ENCODE data around the gene SLC35A4.

SLC35A4 gene

DNA sequence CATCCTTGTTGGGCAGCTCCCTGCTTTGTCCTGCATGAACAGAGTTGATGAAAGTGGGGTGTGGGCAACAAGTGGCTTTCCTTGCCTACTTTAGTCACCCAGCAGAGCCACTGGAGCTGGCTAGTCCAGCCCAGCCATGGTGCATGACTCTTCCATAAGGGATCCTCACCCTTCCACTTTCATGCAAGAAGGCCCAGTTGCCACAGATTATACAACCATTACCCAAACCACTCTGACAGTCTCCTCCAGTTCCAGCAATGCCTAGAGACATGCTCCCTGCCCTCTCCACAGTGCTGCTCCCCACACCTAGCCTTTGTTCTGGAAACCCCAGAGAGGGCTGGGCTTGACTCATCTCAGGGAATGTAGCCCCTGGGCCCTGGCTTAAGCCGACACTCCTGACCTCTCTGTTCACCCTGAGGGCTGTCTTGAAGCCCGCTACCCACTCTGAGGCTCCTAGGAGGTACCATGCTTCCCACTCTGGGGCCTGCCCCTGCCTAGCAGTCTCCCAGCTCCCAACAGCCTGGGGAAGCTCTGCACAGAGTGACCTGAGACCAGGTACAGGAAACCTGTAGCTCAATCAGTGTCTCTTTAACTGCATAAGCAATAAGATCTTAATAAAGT lies 3.9 kb downstream of the SLC35A4 start:
- TF ChIP-seq TEAD4 (IDR thresholded peaks at IDR 0.05) (no peak), TCF12 (IDR thresholded peaks at IDR 0.05; ENCODE audit: low read depth) (no peak), ZBTB7A (IDR thresholded peaks at IDR 0.05; ENCODE audit: low read depth) (no peak), EP300 (IDR thresholded peaks at IDR 0.05; ENCODE audit: borderline replicate concordance) (no peak), EGR1 (IDR thresholded peaks at IDR 0.05) (no peak), CEBPB (IDR thresholded peaks at IDR 0.05) (no peak), CREB1 (IDR thresholded peaks at IDR 0.05; ENCODE audit: low read depth) (no peak)
- TF ChIP-seq, protein P1, sequence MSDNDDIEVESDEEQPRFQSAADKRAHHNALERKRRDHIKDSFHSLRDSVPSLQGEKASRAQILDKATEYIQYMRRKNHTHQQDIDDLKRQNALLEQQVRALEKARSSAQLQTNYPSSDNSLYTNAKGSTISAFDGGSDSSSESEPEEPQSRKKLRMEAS (IDR thresholded peaks at IDR 0.05) = no peak

DNA sequence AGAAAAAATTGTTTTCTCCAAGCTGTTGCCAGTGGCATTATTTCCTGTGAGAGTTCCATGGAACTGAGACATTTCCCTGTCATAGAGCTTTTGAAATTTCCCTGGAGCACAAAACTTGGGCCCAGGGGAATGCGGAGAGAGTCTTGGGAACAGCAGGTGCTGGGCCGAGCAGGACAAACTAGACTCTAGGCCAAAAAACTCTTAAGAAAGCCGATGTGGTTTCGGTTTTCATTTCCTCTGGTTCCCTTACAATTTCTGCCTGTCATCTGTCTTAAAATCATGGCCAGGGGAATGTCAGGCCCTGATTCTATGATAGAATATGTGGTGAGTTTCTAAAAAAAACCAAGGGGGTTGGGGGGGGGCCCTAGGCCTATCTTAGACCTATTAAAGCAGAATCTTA lies 4.6 kb downstream of the SLC35A4 start:
- TF ChIP-seq YY1 (IDR thresholded peaks at IDR 0.05; ENCODE audit: low read depth) (no peak), RAD21 (IDR thresholded peaks at IDR 0.05; ENCODE audit: low read depth) (no peak), EGR1 (IDR thresholded peaks at IDR 0.05) (no peak), CREB1 (IDR thresholded peaks at IDR 0.05; ENCODE audit: low read depth) (no peak), ZBTB7A (IDR thresholded peaks at IDR 0.05; ENCODE audit: low read depth) (no peak), REST (IDR thresholded peaks at IDR 0.05; ENCODE audit: low read depth) (no peak), EP300 (IDR thresholded peaks at IDR 0.05; ENCODE audit: borderline replicate concordance) (no peak), CEBPB (IDR thresholded peaks at IDR 0.05) (no peak), TAF1 (IDR thresholded peaks at IDR 0.05; ENCODE audit: low read depth) (no peak), TCF12 (IDR thresholded peaks at IDR 0.05; ENCODE audit: low read depth) (no peak), FOXM1 (IDR thresholded peaks at IDR 0.05; ENCODE audit: borderline replicate concordance, low read depth) (no peak), NFIC (IDR thresholded peaks at IDR 0.05) (no peak), TEAD4 (IDR thresholded peaks at IDR 0.05) (no peak)
- TF ChIP-seq, protein P2, sequence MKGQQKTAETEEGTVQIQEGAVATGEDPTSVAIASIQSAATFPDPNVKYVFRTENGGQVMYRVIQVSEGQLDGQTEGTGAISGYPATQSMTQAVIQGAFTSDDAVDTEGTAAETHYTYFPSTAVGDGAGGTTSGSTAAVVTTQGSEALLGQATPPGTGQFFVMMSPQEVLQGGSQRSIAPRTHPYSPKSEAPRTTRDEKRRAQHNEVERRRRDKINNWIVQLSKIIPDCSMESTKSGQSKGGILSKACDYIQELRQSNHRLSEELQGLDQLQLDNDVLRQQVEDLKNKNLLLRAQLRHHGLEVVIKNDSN (IDR thresholded peaks at IDR 0.05) = no peak
- TF ChIP-seq, protein P1 (IDR thresholded peaks at IDR 0.05) = no peak

DNA sequence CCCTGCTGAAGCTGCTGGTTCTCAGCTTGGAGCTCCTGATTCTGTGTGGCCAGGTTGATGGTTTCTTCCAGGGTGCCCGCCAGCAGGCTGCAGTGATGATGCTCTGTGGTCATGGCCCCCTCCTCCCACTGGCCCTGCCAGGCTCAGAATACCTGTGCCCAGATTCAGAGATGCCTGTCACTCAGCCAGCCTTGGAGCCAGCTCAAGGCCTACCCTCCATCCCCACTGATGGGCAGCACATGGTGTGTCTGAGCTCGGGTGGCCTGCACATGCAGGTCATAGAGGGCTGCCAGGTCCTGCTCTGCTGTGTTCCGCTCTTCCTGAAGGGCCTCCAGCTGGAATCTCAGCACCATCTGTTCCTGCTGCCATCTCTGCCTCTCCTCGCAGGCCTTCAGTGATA lies 5.4 kb downstream of the SLC35A4 start:
- TF ChIP-seq, protein P1 (IDR thresholded peaks at IDR 0.05) = no peak
- no peak for TF ChIP-seq EP300 (IDR thresholded peaks at IDR 0.05; ENCODE audit: borderline replicate concordance)
- no peak for TF ChIP-seq CEBPB (IDR thresholded peaks at IDR 0.05)
- TF ChIP-seq EGR1 (IDR thresholded peaks at IDR 0.05) = no peak
- no peak for TF ChIP-seq CREB1 (IDR thresholded peaks at IDR 0.05; ENCODE audit: low read depth)
- TF ChIP-seq RAD21 (IDR thresholded peaks at IDR 0.05; ENCODE audit: low read depth) = no peak
- TF ChIP-seq, protein P2 (IDR thresholded peaks at IDR 0.05) = no peak
- no peak for TF ChIP-seq TEAD4 (IDR thresholded peaks at IDR 0.05)
- no peak for TF ChIP-seq ZBTB7A (IDR thresholded peaks at IDR 0.05; ENCODE audit: low read depth)
- TF ChIP-seq YY1 (IDR thresholded peaks at IDR 0.05; ENCODE audit: low read depth) = no peak

- TF ChIP-seq, protein P1 (IDR thresholded peaks at IDR 0.05) = no peak
- TF ChIP-seq ZBTB7A (IDR thresholded peaks at IDR 0.05; ENCODE audit: low read depth) (no peak), EGR1 (IDR thresholded peaks at IDR 0.05) (no peak), TEAD4 (IDR thresholded peaks at IDR 0.05) (no peak), FOXM1 (IDR thresholded peaks at IDR 0.05; ENCODE audit: borderline replicate concordance, low read depth) (no peak), NFIC (IDR thresholded peaks at IDR 0.05) (no peak), YY1 (IDR thresholded peaks at IDR 0.05; ENCODE audit: low read depth) (no peak), REST (IDR thresholded peaks at IDR 0.05; ENCODE audit: low read depth) (no peak), CEBPB (IDR thresholded peaks at IDR 0.05) (no peak), RAD21 (IDR thresholded peaks at IDR 0.05; ENCODE audit: low read depth) (no peak), TAF1 (IDR thresholded peaks at IDR 0.05; ENCODE audit: low read depth) (no peak)
- TF ChIP-seq, protein P2 (IDR thresholded peaks at IDR 0.05) = no peak
These were observed 5.9 kb downstream of the SLC35A4 start for GRCh38 chr5:140570488-140570887.

DNA sequence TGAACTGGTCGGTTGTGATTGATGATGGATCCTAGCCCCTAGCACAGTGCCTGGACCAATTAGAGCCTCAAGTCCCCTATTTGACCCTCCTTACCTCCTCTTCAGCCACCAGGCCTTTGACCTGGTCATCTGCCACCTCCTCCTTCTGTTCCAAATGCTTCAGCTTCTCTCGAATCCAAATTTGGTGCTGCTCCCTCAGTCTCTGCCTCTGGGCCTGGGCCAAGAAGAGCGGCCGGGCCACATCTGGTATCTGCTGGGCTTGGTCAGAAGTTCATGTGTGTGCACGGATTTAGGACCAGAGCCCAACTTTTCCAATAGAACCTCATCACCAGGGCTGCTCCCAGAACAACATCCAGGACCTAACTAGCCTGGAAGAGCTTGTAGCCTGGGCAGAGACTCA lies 6.5 kb downstream of the SLC35A4 start:
- no peak for TF ChIP-seq EP300 (IDR thresholded peaks at IDR 0.05; ENCODE audit: borderline replicate concordance)
- TF ChIP-seq EGR1 (IDR thresholded peaks at IDR 0.05) = no peak
- TF ChIP-seq NFIC (IDR thresholded peaks at IDR 0.05) = no peak
- TF ChIP-seq, protein P1 (IDR thresholded peaks at IDR 0.05) = no peak
- no peak for TF ChIP-seq YY1 (IDR thresholded peaks at IDR 0.05; ENCODE audit: low read depth)
- no peak for TF ChIP-seq FOXM1 (IDR thresholded peaks at IDR 0.05; ENCODE audit: borderline replicate concordance, low read depth)
- no peak for TF ChIP-seq REST (IDR thresholded peaks at IDR 0.05; ENCODE audit: low read depth)
- no peak for TF ChIP-seq CREB1 (IDR thresholded peaks at IDR 0.05; ENCODE audit: low read depth)
- no peak for TF ChIP-seq CEBPB (IDR thresholded peaks at IDR 0.05)
- TF ChIP-seq, protein P2 (IDR thresholded peaks at IDR 0.05) = no peak
- no peak for TF ChIP-seq ZBTB7A (IDR thresholded peaks at IDR 0.05; ENCODE audit: low read depth)
- TF ChIP-seq TEAD4 (IDR thresholded peaks at IDR 0.05) = no peak
- TF ChIP-seq TCF12 (IDR thresholded peaks at IDR 0.05; ENCODE audit: low read depth) = no peak
- no peak for TF ChIP-seq TAF1 (IDR thresholded peaks at IDR 0.05; ENCODE audit: low read depth)
- no peak for TF ChIP-seq RAD21 (IDR thresholded peaks at IDR 0.05; ENCODE audit: low read depth)

Measured in Ishikawa (cell line).